Stimulated activated CD8-positive, alpha-beta memory T cell treated with anti-CD3 and anti-CD28 coated beads, Interleukin-7, amount 100 ng/mL, for 24 hours (primary cell): ENCODE measurements around the gene SBF2.
A peak's percentile ranks its signal among the peaks of the same experiment; 100 is the strongest.

Experiments
- DNase-seq: peaks from one replicate; pipeline ENCODE4 v3.0.0-alpha.2; 2020; ENCODE audit warnings: low read depth

Gene SBF2

GRCh38 chr11:10317151-10317755, 23.2 kb upstream of the SBF2 start:
- no peak for DNase-seq

- no peak for DNase-seq
These were observed 21.1 kb upstream of the SBF2 start for GRCh38 chr11:10315083-10315482.

GRCh38 chr11:10314199-10315072, 20.4 kb upstream of the SBF2 start:
- DNase-seq = no peak

GRCh38 chr11:10311802-10312201, 17.8 kb upstream of the SBF2 start:
- no peak for DNase-seq

- no peak for DNase-seq
These were observed 16.4 kb upstream of the SBF2 start for GRCh38 chr11:10310301-10310841.

GRCh38 chr11:10309163-10310093, 15.4 kb upstream of the SBF2 start:
- DNase-seq = no peak

- no peak for DNase-seq
These were observed 14.4 kb upstream of the SBF2 start for GRCh38 chr11:10308201-10308954.

GRCh38 chr11:10307400-10308200, 13.6 kb upstream of the SBF2 start:
- peak; percentile 66 for DNase-seq

GRCh38 chr11:10307022-10307399, 13.0 kb upstream of the SBF2 start:
- DNase-seq = no peak

GRCh38 chr11:10305964-10306918, 12.2 kb upstream of the SBF2 start:
- no peak for DNase-seq

GRCh38 chr11:10305262-10305963, 11.4 kb upstream of the SBF2 start:
- no peak for DNase-seq

GRCh38 chr11:10304495-10305261, 10.7 kb upstream of the SBF2 start, which contains the start of gene ADM:
TSS of gene ADM (plus strand) at chr11:10305073. CDS start at chr11:10305701, 628 bp downstream.
- no peak for DNase-seq

- DNase-seq = no peak
These were observed 9.7 kb upstream of the SBF2 start for GRCh38 chr11:10303558-10304363.

- DNase-seq = no peak
These were observed 8.9 kb upstream of the SBF2 start for GRCh38 chr11:10302744-10303557.

GRCh38 chr11:10302359-10302743, 8.3 kb upstream of the SBF2 start:
- no peak for DNase-seq

- no peak for DNase-seq
These were observed 7.8 kb upstream of the SBF2 start for GRCh38 chr11:10301656-10302358.
